Stomach smooth muscle (tissue), 2 donors: ENCODE measurements around the gene DOCK4.
A peak's percentile ranks its signal among the peaks of the same experiment; 100 is the strongest.

Experiments
- H3K27ac ChIP-seq: one replicate; pipeline ENCODE4 v1.7.0; 2013; ENCODE audit warnings: mild to moderate bottlenecking, low read length, inconsistent platforms
- H3K27me3 ChIP-seq, 2 donors: one replicate each; pipeline ENCODE4 v1.7.0; 2013; ENCODE audit warnings: low read length in 2 of 2; ENCODE audit not compliant: insufficient read depth in 2 of 2, control insufficient read depth in 1 of 2
- H3K36me3 ChIP-seq, 2 donors: one replicate each; pipeline ENCODE4 v1.7.0; 2013; ENCODE audit warnings: low read length in 2 of 2; ENCODE audit not compliant: control insufficient read depth in 2 of 2, insufficient read depth in 2 of 2
- H3K4me1 ChIP-seq: one replicate; pipeline ENCODE4 v1.7.0; 2013; ENCODE audit warnings: low read length; ENCODE audit not compliant: control insufficient read depth, insufficient read depth
- H3K4me3 ChIP-seq, 2 donors: one replicate each; pipeline ENCODE4 v1.7.0; 2013; ENCODE audit warnings: low read length in 2 of 2
- H3K9ac ChIP-seq, 2 donors: one replicate each; pipeline ENCODE4 v1.7.0; 2013; ENCODE audit warnings: low read length in 2 of 2, mild to moderate bottlenecking in 1 of 2
- H3K9me3 ChIP-seq, 2 donors: one replicate each; pipeline ENCODE4 v1.7.0; 2013; ENCODE audit warnings: low read length in 2 of 2; ENCODE audit not compliant: control insufficient read depth in 2 of 2
- donor health status: healthy.
- donor health status: Pancreatic carcinoma.

DOCK4 gene

DNA sequence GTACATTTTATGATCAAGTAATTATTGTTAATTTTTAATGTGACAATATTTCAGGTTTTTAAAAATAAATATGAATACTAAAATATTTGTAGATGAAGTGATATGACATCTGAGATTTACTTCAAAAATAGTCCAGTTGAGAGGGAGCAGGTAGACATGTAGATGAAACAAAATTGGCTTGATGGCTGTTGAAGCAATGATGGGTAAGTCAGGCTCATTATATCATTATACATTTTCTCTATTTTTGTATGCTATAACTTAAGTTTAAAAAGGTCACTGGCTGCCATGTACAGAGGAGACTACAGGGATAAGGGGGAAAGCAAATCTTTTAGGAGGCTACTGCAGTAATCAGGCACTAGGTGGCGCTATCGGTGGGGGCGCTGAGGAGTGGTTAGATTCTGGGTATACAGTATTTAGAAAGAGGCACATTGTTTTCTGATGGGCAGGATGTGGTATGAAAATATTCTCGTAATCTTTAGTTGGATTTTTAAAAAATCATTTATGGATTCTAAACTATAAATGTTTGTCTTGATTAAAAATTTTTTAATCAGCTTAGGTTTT is 454.1 kb downstream of the DOCK4 start:
- no peaks in the 10 kb centered on the region for H3K4me1 ChIP-seq
- H3K27ac ChIP-seq = no peak overlapping the region
- no peak overlapping the region for H3K9ac ChIP-seq
- no peaks in the 10 kb centered on the region for H3K27me3 ChIP-seq
- no peaks in the 10 kb centered on the region for H3K9me3 ChIP-seq
- no peak overlapping the region for H3K4me3 ChIP-seq
- peaks cover 2 to 3% of the 10 kb centered on the region in 2 donors for H3K36me3 ChIP-seq

DNA sequence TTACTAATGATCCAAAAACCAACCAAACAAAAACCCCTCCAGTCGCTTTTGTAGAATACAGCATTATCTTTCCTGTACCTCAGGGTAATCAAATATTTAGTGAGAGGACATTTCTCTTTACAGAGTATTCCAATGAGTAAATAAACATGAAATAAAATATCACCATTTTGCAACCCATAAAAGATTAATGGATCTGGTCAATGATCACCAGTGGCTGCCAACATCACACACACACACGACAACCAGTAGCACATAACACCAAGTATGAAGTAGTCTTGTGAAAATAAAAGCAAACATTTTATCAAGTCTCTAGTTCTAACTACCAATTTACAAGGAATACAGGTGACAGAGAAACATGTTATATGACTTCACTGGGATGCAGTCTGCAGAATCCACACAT is 455.3 kb downstream of the DOCK4 start:
- no peaks in the 10 kb centered on the region for H3K27me3 ChIP-seq
- no peaks in the 10 kb centered on the region for H3K4me1 ChIP-seq
- peaks cover 2 to 3% of the 10 kb centered on the region in 2 donors for H3K36me3 ChIP-seq
- H3K27ac ChIP-seq = no peak overlapping the region
- no peak overlapping the region for H3K9ac ChIP-seq
- no peak overlapping the region for H3K4me3 ChIP-seq
- no peaks in the 10 kb centered on the region for H3K9me3 ChIP-seq

DNA sequence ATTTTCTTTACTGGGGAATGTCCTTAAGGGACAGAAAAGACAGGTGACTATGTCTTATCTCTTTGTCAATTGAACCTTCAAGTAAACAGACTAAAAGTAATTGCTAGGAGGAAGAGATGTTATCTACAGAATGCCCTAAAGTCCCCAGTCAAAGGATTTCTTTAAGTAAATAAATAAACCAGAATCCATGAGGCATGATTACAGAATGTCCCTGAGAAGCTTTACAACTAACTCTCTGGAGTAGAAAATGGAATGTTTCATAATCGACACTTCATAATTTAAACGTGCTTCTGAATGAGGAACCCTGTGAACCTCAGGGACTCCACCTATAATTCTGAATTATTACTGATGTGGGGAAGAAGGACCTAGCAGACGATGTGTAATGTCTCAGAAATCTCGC is 456.0 kb downstream of the DOCK4 start:
- Histone ChIP-seq H3K27me3 (no peaks in the 10 kb centered on the region), H3K4me1 (no peaks in the 10 kb centered on the region), H3K4me3 (no peak overlapping the region), H3K9me3 (no peaks in the 10 kb centered on the region), H3K27ac (no peak overlapping the region), H3K9ac (no peak overlapping the region), H3K36me3 (peaks cover 2 to 3% of the 10 kb centered on the region in 2 donors)

DNA sequence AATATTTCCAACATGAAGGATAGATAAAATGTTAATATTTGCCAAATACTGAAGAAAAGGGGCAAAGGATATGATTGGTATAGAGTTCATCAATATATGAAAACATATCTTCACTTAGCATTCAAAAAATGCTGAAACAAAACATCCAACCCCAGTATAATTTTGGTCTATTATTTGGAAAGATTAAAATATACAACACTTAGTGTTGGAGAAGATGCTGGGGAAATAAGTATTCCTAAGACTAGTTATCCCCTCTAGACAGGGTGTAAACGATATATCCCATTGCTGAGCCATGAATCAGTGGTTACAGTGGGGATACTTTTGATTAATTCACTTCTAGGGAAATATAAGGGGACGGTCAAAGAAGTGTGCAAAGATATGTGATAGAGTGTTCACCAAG is 456.6 kb downstream of the DOCK4 start:
- Histone ChIP-seq H3K9ac (no peak overlapping the region), H3K36me3 (peaks cover 2 to 3% of the 10 kb centered on the region in 2 donors), H3K27ac (no peak overlapping the region)

DNA sequence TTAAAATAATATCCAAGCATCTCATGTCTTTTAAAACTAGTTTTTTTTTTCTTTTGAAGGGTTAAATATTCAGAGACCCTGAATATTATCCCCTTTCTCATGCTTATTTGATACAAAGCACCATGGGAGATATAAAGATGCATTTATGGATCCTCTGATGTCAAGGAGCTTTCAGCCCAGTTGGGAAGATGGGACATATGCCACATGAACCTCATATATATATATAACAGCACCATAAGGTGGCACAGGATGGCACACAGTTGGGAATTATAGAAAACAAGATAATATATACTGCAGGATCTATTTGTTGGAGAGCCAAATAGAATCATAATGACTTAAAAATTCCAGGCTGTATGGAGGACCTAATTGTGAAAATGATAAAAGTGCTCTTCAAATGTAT is 458.5 kb downstream of the DOCK4 start:
- H3K27ac ChIP-seq = no peak overlapping the region
- H3K36me3 ChIP-seq = peaks cover 3 to 10% of the 10 kb centered on the region in 2 donors
- no peak overlapping the region for H3K9ac ChIP-seq
- no peak overlapping the region for H3K4me3 ChIP-seq
- no peaks in the 10 kb centered on the region for H3K9me3 ChIP-seq
- no peaks in the 10 kb centered on the region for H3K4me1 ChIP-seq
- H3K27me3 ChIP-seq = no peaks in the 10 kb centered on the region

More for the DNA sequence above, 456.6 kb downstream of the DOCK4 start:
- Histone ChIP-seq H3K4me1 (no peaks in the 10 kb centered on the region), H3K9me3 (no peaks in the 10 kb centered on the region), H3K4me3 (no peak overlapping the region), H3K27me3 (no peaks in the 10 kb centered on the region)

DNA sequence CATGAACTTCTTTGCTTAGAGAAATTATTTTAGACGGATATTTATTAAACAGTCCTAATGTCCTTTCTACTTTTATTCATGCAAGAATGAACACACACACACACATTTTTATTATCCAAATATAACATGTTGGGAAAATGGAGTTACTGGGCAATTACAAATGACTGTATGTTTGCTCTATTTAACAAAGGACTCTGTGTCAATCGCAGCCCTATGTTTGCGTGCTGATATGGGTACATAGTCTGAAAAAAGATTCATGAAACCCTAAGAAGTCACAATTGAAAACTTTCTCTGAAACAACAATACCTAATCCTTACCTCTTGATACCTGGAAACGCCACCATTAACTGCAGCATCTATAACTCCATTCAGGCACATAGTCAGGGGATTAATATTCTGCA is 459.2 kb downstream of the DOCK4 start:
- H3K9ac ChIP-seq = no peak overlapping the region
- H3K9me3 ChIP-seq = no peaks in the 10 kb centered on the region
- H3K27ac ChIP-seq = no peak overlapping the region
- H3K27me3 ChIP-seq = no peaks in the 10 kb centered on the region
- H3K36me3 ChIP-seq = peaks cover 3 to 10% of the 10 kb centered on the region in 2 donors
- no peak overlapping the region for H3K4me3 ChIP-seq
- no peaks in the 10 kb centered on the region for H3K4me1 ChIP-seq

DNA sequence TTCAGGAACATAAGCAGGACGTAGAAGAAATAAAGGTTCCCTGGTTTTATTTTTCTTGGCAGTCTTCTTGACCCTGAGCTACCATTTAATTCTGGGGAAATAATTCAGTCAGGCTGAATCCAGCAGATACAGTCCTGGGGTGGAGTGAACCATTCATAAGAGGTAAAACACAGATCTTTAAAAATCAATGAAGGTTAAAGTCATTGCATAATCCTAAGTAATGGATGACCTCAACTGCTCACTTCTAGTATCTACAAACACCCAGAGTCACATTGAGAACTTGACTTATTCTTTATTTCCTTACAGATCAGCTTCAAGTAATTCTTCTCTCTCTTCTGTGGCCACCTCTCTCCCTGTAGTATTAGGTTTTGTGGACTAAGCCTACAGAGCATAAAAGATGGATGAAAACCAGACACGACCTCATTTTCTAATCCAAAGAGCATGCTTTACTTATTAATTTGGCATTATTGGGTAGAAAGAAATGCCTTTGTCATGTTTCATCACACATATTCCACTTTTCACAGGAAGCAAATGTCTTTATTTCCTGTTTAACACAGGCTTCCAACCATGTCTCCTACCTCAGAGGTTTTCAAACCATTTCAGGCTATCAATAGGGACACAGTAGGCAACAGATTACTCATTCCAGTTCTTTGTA is 461.6 kb downstream of the DOCK4 start:
- peaks cover 3 to 12% of the 10 kb centered on the region in 2 donors for H3K36me3 ChIP-seq
- no peak overlapping the region for H3K9ac ChIP-seq
- no peak overlapping the region for H3K27ac ChIP-seq
- no peaks in the 10 kb centered on the region for H3K4me1 ChIP-seq
- H3K9me3 ChIP-seq = no peaks in the 10 kb centered on the region
- H3K27me3 ChIP-seq = no peaks in the 10 kb centered on the region
- H3K4me3 ChIP-seq = no peak overlapping the region

DNA sequence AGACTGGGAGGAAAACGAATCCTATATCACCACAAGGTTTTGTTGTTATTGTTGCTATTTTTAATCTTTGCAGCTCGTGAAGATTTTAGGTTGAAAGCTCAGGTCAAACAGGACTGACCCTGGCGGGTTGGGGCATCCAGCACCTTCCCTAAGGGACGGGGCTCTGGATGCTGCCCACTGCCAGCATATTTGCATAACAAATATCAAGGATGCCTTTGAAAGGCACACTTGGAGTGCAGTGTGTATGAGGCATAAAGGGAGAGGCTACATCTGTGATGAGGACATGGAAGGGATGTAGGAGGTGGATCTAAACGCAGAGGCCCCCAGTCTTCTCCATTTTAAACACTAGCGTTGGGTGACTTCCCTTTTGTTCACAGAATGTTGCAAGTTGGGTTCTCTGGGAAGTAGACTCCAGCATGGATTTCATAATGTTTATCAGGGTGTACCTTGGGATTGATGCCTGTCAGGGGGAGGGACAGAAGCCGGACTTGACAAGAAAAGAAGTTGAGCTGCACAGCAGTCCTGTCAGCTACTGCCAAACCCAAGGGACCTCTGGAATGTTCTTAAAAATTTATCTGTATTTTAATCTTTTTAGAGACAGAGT is 462.9 kb downstream of the DOCK4 start:
- Histone ChIP-seq H3K9ac (no peak overlapping the region), H3K4me1 (no peaks in the 10 kb centered on the region), H3K4me3 (no peak overlapping the region), H3K27ac (no peak overlapping the region), H3K9me3 (no peaks in the 10 kb centered on the region), H3K27me3 (no peaks in the 10 kb centered on the region), H3K36me3 (peaks cover 3 to 16% of the 10 kb centered on the region in 2 donors)

DNA sequence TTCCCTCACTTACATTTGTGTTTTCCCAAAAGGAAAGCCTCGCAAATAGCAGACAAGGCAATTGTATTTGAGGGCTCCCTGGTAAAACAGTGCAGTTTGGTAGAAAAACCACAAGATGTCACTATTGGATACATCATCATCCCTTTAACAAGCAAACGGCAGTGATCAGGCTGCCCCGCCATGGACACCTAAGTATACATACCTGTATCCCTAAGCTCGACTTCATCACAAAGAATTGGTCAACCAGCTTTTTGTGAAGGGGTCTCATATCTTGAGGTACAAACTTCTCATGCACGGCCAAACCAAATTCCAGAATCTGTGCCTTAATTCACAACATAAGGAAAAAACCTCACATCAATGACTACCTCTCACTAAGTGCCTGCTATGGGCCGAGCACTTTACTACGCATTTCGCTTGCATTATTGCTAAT is 464.4 kb downstream of the DOCK4 start:
- Histone ChIP-seq H3K9ac (peak overlapping the region in 1 of 2 donors; percentile 6), H3K27me3 (no peaks in the 10 kb centered on the region), H3K9me3 (no peaks in the 10 kb centered on the region), H3K36me3 (peaks cover 3 to 16% of the 10 kb centered on the region in 2 donors), H3K4me1 (no peaks in the 10 kb centered on the region), H3K4me3 (no peak overlapping the region), H3K27ac (no peak overlapping the region)

DNA sequence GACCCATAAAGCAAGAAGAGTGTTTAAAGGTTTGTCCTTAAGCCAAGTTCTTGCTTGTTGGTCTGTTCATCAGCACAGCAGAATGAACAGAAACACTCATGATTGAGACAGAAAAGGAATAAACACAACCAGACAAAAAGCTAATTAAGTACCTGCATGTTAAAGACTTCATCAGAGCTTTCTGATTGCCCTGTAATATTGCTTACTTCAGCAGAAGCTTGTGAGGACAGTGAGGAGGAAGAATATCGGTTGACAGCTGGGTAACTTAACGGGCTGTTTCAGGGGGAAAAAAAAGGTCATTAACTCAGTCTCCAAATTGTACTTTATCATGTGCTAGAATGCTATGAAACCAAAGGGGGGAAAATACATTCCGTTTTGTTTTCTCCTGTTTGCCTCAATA is 465.3 kb downstream of the DOCK4 start:
- H3K4me1 ChIP-seq = no peaks in the 10 kb centered on the region
- H3K9ac ChIP-seq = no peak overlapping the region
- no peak overlapping the region for H3K27ac ChIP-seq
- peaks cover 3 to 13% of the 10 kb centered on the region in 2 donors for H3K36me3 ChIP-seq
- H3K4me3 ChIP-seq = no peak overlapping the region
- H3K9me3 ChIP-seq = no peaks in the 10 kb centered on the region
- no peaks in the 10 kb centered on the region for H3K27me3 ChIP-seq

DNA sequence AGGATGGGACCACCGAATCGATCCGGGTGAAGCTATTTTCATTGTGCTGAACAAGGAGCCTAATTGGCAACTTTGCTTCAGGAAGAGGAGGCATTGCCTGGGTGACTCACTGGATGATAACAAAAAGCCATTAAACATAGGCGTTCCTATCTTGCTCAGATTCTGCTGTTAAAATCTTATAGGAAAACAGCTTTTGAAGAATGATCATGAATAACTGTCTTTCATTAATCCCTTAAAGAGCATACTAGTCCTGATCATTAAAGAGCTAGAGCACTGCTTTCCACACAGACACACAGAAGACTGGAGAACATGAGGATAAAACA is 469.7 kb downstream of the DOCK4 start:
- peaks cover 3 to 17% of the 10 kb centered on the region in 2 donors for H3K36me3 ChIP-seq

More for the DNA sequence above, 469.7 kb downstream of the DOCK4 start:
- Histone ChIP-seq H3K9ac (no peak overlapping the region), H3K9me3 (no peaks in the 10 kb centered on the region), H3K27ac (no peak overlapping the region), H3K27me3 (no peaks in the 10 kb centered on the region), H3K4me1 (no peaks in the 10 kb centered on the region), H3K4me3 (no peak overlapping the region)
